GM12878 (cell line): ENCODE results near the gene TCF25. TPM values are rescaled to one million over a fixed set of nuclear protein-coding genes. Genes with fewer than 3 reads are reported as not detected.

ENCODE experiments used
- BRCA1 ChIP-seq: IDR thresholded peaks from 2 replicates; pipeline ENCODE4 v1.6.1; 2011; ENCODE audit warnings: low read depth, low read length, improper control_type of control experiment
- CBX3 ChIP-seq: fragments of 200-600 bp; sonication (generic); IDR thresholded peaks from 2 replicates; pipeline ENCODE4 v1.6.1; 2016; ENCODE audit warnings: low read depth, borderline replicate concordance
- CUX1 ChIP-seq: IDR thresholded peaks from 2 replicates; pipeline ENCODE4 v1.6.1; 2012; ENCODE audit warnings: improper control_type of control experiment, low read depth, low read length; ENCODE audit not compliant: insufficient replicate concordance
- HDAC2 ChIP-seq: fragments of 200-600 bp; sonication (generic); IDR thresholded peaks from 2 replicates; pipeline ENCODE4 v1.6.1; 2017
- SRF ChIP-seq, 2 experiments: IDR thresholded peaks; 2 replicates each; pipeline ENCODE4 v1.6.1; 2011; ENCODE audit warnings: low read depth in 2 of 2, low read length in 2 of 2, mild to moderate bottlenecking in 1 of 2, moderate library complexity in 1 of 2
- TBL1XR1 ChIP-seq: IDR thresholded peaks from 2 replicates; pipeline ENCODE4 v1.6.1; 2012; ENCODE audit warnings: low read depth, low read length, improper control_type of control experiment
- ZBTB40 ChIP-seq: fragments of 450-650 bp; IDR thresholded peaks from 2 replicates; pipeline ENCODE4 v1.6.1; 2016; ENCODE audit warnings: mild to moderate bottlenecking, moderate library complexity, borderline replicate concordance
- polyA plus RNA-seq, 11 experiments: library from polyadenylated mRNA; depleted of rRNA in 4 of 11; unstranded in 6 of 11; stranded (reverse) in 5 of 11; fragments of >200 nt; fragmentation: Nextera tagmentation in 4 of 11; fragmentation: Illumina TruSeq in 1 of 11; extraction: Ambion mirVana in 4 of 11; extraction: Trizol in 1 of 11; gene quantifications; 1 replicate in 1 of 11; 2 replicates in 10 of 11; pipeline versions ENCODE4 v1.2.1 to v1.2.3, GENCODE V29; 2011 to 2016; ENCODE audit warnings: inconsistent platforms in 2 of 11, missing spikeins in 2 of 11, low read depth in 1 of 11
- total RNA-seq, 4 experiments: library from RNA; depleted of rRNA in 3 of 4; stranded (reverse); fragments of >200 nt in 3 of 4; fragmentation: Illumina TruSeq in 1 of 4; extraction: Trizol in 1 of 4; gene quantifications; 2 replicates each; pipeline versions ENCODE4 v1.2.1 to v1.2.3, GENCODE V29; 2013 to 2021

The TCF25 gene
- total and polyA plus RNA-seq, 10 of the 15 experiments (the other 5 are each of a cell fraction or from before 2014, with no cell fraction given): 8.4 to 130 (median 89.4) TPM

DNA sequence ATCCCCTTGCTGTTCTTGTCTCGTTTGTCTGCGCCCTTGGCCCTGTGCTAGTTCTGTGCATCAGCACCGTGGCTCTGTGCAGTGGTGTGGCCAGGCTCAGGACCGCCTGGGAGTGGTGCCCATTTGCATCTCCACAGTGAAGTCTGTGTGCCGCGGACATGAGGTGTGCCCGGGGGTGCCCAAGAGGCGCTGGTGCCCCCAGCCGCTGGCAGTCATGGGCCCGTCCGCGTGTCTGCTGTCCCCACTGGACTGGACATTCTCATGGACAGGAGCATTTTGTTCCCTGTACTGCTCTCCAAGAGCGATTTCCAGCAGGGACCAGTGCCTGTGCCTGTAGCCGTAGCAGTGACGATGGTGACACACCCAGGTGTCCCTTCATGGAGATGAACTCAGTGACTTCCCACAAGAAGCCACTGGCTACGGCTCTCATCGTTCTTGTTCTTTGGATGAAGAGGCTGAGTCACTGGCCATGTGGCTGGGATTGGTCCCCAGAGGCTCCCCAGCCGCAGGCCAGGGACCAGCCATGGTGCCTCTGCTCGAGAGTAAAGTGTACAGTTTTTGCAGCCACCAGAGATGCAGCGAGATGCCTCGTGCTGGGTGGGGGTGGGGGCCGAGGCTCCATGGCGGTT, 32.2 kb downstream of the TCF25 start (continued):
- TF ChIP-seq ZBTB40: no peak
- TF ChIP-seq CBX3: no peak
- TF ChIP-seq CUX1: no peak
- no peak for TF ChIP-seq TBL1XR1
- no peak for TF ChIP-seq BRCA1
- TF ChIP-seq SRF (IDR thresholded peaks at IDR 0.05; ENCODE audit: low read depth in 2 of 2, low read length in 2 of 2): no peak
- TF ChIP-seq HDAC2: no peak
